IPS-15b (cell line): ENCODE measurements around the gene CBX5.
"Not testable (repeated sequence)": the region's sequence is repeated elsewhere in the genome, so short reads cannot be mapped to it uniquely, and the experiment has no call there.

Experiments
- H3K27me3 ChIP-seq: one replicate; pipeline ENCODE4 v1.6.1; 2013; ENCODE audit warnings: low read length; ENCODE audit not compliant: control insufficient read depth, insufficient read depth
- H3K36me3 ChIP-seq: one replicate; pipeline ENCODE4 v1.6.1; 2013; ENCODE audit warnings: low read length; ENCODE audit not compliant: control insufficient read depth, insufficient read depth
- H3K4me1 ChIP-seq: one replicate; pipeline ENCODE4 v1.6.1; 2013; ENCODE audit warnings: mild to moderate bottlenecking, low read length; ENCODE audit not compliant: control insufficient read depth, insufficient read depth
- H3K4me3 ChIP-seq: one replicate; pipeline ENCODE4 v1.5.1; 2013; ENCODE audit warnings: low read depth, low read length
- H3K9ac ChIP-seq: one replicate; pipeline ENCODE4 v1.6.1; 2013; ENCODE audit warnings: low read depth, mild to moderate bottlenecking, low read length
- H3K9me3 ChIP-seq: one replicate; pipeline ENCODE4 v1.6.1; 2013; ENCODE audit warnings: mild to moderate bottlenecking, low read length; ENCODE audit not compliant: control insufficient read depth, insufficient read depth

CBX5 gene

GRCh38 chr12:54279632-54280467 is at the start of gene CBX5:
TSS of gene CBX5 (minus strand) at chr12:54280122. CDS start at chr12:54257650, 22,472 bp downstream.
- Histone ChIP-seq H3K36me3 (peaks cover 34% of the 10 kb centered on the region), H3K27me3 (no peaks in the 10 kb centered on the region), H3K9me3 (no peaks in the 10 kb centered on the region), H3K4me3 (peak within 1 kb of the TSS; percentile 74), H3K4me1 (peaks cover 7% of the 10 kb centered on the region), H3K9ac (peak within 1 kb of the TSS; percentile 94)

- Histone ChIP-seq H3K9ac (no peak overlapping the region), H3K9me3 (no peaks in the 10 kb centered on the region), H3K4me1 (peaks cover 12% of the 10 kb centered on the region), H3K27me3 (no peaks in the 10 kb centered on the region), H3K4me3 (no peak overlapping the region), H3K36me3 (no peaks in the 10 kb centered on the region)
Measured at GRCh38 chr12:54328595-54329337, 48.8 kb upstream of the CBX5 start.

GRCh38 chr12:54325442-54326109 is 45.7 kb upstream of the CBX5 start:
- H3K9me3 ChIP-seq, H3K36me3 ChIP-seq, H3K27me3 ChIP-seq: not testable (repeated sequence)
- Histone ChIP-seq H3K9ac (peak overlapping the region; percentile 95), H3K4me1 (peaks cover 12% of the 10 kb centered on the region), H3K4me3 (peak overlapping the region; percentile 99)

GRCh38 chr12:54324617-54325441 is 44.9 kb upstream of the CBX5 start, which contains the start of gene COPZ1:
TSS of gene COPZ1 (plus strand) at chr12:54325131. CDS start at chr12:54325164, 33 bp downstream.
- Histone ChIP-seq H3K9ac (peak within 1 kb of the TSS; percentile 95), H3K4me1 (peaks cover 12% of the 10 kb centered on the region), H3K27me3 (no peaks in the 10 kb centered on the region), H3K36me3 (no peaks in the 10 kb centered on the region), H3K4me3 (peak within 1 kb of the TSS; percentile 99), H3K9me3 (no peaks in the 10 kb centered on the region)

GRCh38 chr12:54321363-54321762 is 41.4 kb upstream of the CBX5 start:
- H3K4me1 ChIP-seq, result peaks cover 4% of the 10 kb centered on the region
- H3K9me3 ChIP-seq, result no peaks in the 10 kb centered on the region

GRCh38 chr12:54312309-54312708 is 32.4 kb upstream of the CBX5 start:
- H3K9ac ChIP-seq, H3K9me3 ChIP-seq, H3K27me3 ChIP-seq, H3K4me3 ChIP-seq, H3K36me3 ChIP-seq, H3K4me1 ChIP-seq: not testable (repeated sequence)

More at GRCh38 chr12:54321363-54321762, 41.4 kb upstream of the CBX5 start:
- Histone ChIP-seq H3K36me3 (no peaks in the 10 kb centered on the region), H3K27me3 (no peaks in the 10 kb centered on the region), H3K4me3 (no peak overlapping the region), H3K9ac (no peak overlapping the region)

- H3K36me3 ChIP-seq, result no peaks in the 10 kb centered on the region
- H3K27me3 ChIP-seq, result no peaks in the 10 kb centered on the region
- peaks cover 2% of the 10 kb centered on the region for H3K4me1 ChIP-seq
- no peaks in the 10 kb centered on the region for H3K9me3 ChIP-seq
- no peak overlapping the region for H3K9ac ChIP-seq
- no peak overlapping the region for H3K4me3 ChIP-seq
Measured at GRCh38 chr12:54311051-54311450, 31.1 kb upstream of the CBX5 start.

- peaks cover 2% of the 10 kb centered on the region for H3K27me3 ChIP-seq
- H3K9ac ChIP-seq, result no peak overlapping the region
- H3K9me3 ChIP-seq, result no peaks in the 10 kb centered on the region
- H3K4me1 ChIP-seq, result peaks cover 14% of the 10 kb centered on the region
- no peak overlapping the region for H3K4me3 ChIP-seq
- no peaks in the 10 kb centered on the region for H3K36me3 ChIP-seq
Measured at GRCh38 chr12:54306925-54307741, 27.2 kb upstream of the CBX5 start.

- Histone ChIP-seq H3K9me3 (no peaks in the 10 kb centered on the region), H3K4me3 (peak overlapping the region; percentile 35), H3K27me3 (peaks cover 12% of the 10 kb centered on the region), H3K9ac (peak overlapping the region; percentile 24), H3K36me3 (no peaks in the 10 kb centered on the region), H3K4me1 (peaks cover 28% of the 10 kb centered on the region)
Measured at GRCh38 chr12:54304187-54304810, 24.4 kb upstream of the CBX5 start.

- H3K4me1 ChIP-seq, result peaks cover 28% of the 10 kb centered on the region
- H3K4me3 ChIP-seq, result no peak overlapping the region
- H3K9me3 ChIP-seq, result no peaks in the 10 kb centered on the region
- H3K27me3 ChIP-seq, result peaks cover 18% of the 10 kb centered on the region
- no peaks in the 10 kb centered on the region for H3K36me3 ChIP-seq
- no peak overlapping the region for H3K9ac ChIP-seq
Measured at GRCh38 chr12:54303640-54304039, 23.7 kb upstream of the CBX5 start.
